Body of pancreas (tissue), 4 donors: ENCODE results near the gene FAM111B. TPM values are rescaled to one million over a fixed set of nuclear protein-coding genes. Genes with fewer than 3 reads are reported as not detected.
A peak's percentile ranks its signal among the peaks of the same experiment; 100 is the strongest.

ENCODE experiments used
- ATAC-seq: fragments of 150-250 bp; one replicate; pipeline ENCODE4 v1.9.1; 2016
- DNase-seq, 4 donors: peaks; one replicate each; pipeline ENCODE4 v3.0.0-alpha.2; 2019
- H3K27ac ChIP-seq, 4 donors: fragments of 200-600 bp; sonication (generic); 1 replicate in 3 of 4; 2 replicates in 1 of 4; pipeline versions ENCODE4 v1.5.1 to v1.6.1; 2016 to 2019; ENCODE audit warnings: mild to moderate bottlenecking in 1 of 4, mixed read lengths in 1 of 4, moderate library complexity in 1 of 4
- H3K27me3 ChIP-seq, 2 donors: fragments of 200-600 bp; sonication (generic); one replicate each; pipeline ENCODE4 v1.6.0; 2016; ENCODE audit warnings: mild to moderate bottlenecking in 1 of 2
- H3K36me3 ChIP-seq, 2 donors: fragments of 200-600 bp; sonication (generic); replicated peaks in 1 of 2; 2 replicates each; pipeline ENCODE4 v1.5.1; 2016; ENCODE audit warnings: low read depth in 2 of 2; ENCODE audit not compliant: insufficient read depth in 1 of 2
- H3K4me1 ChIP-seq: fragments of 200-600 bp; sonication (generic); one replicate; pipeline ENCODE4 v1.6.0; 2016
- H3K4me3 ChIP-seq, 2 donors: fragments of 200-600 bp; sonication (generic); 1 replicate in 1 of 2; 2 replicates in 1 of 2; pipeline ENCODE4 v1.5.1; 2016 to 2019
- H3K9me3 ChIP-seq, 3 donors: fragments of 200-600 bp; sonication (generic); 1 replicate in 2 of 3; 2 replicates in 1 of 3; pipeline ENCODE4 v1.5.1; 2016
- CTCF ChIP-seq, 7 experiments: fragments of 450-650 bp in 4 of 7; fragments of 200-600 bp in 3 of 7; sonication (generic) in 3 of 7; IDR thresholded peaks; one replicate each; pipeline ENCODE4 v1.5.1; 2016 to 2019; ENCODE audit warnings: antibody characterized with exemption in 7 of 7
- POLR2A ChIP-seq, 3 donors: fragments of 450-650 bp; IDR thresholded peaks; one replicate each; pipeline ENCODE4 v1.6.1; 2016; ENCODE audit warnings: antibody characterized with exemption in 3 of 3, mild to moderate bottlenecking in 2 of 3
- WGBS, 2 donors: methylation state at CpG; one replicate each; pipeline ENCODE4 v1.1.5; 2017; 5-methylcytosine and 5-hydroxymethylcytosine counted together
- intact Hi-C: fragments of 100-400 bp; cut with DNase I; formaldehyde crosslinking; loops from one replicate; pipeline ENCODE4 v1.15.1; 2023
- total RNA-seq, 2 donors: library from RNA; depleted of rRNA; stranded (reverse); fragments of >200 nt; gene quantifications; one replicate each; pipeline ENCODE4 v1.1.0, GENCODE V29; 2016

FAM111B gene
- total RNA-seq, 2 donors from 2014 or later, result 0.33 TPM; not detected in 1

GRCh38 chr11:59145534-59145933 is 38.5 kb downstream of the FAM111B start:
- Histone ChIP-seq H3K27me3 (no peaks in the 10 kb centered on the region), H3K9me3 (no peaks in the 10 kb centered on the region), H3K4me3 (no peak overlapping the region), H3K4me1 (peaks cover 22% of the 10 kb centered on the region), H3K27ac (peak overlapping the region in 1 of 4 donors; percentile 93), H3K36me3 (no peaks in the 10 kb centered on the region)
- TF ChIP-seq POLR2A (IDR thresholded peaks at IDR 0.05) (no peak), CTCF (IDR thresholded peaks at IDR 0.05) (no peak)
- ATAC-seq (no peak), DNase-seq (peak in 1 of 4 donors; percentile 18)
- 66 to 84% methylated on average over 4 of the region's 4 CpGs for WGBS, 2 donors
- intact Hi-C loops, result no loop called here

- DNase-seq, result no peak
Observed at GRCh38 chr11:59151761-59152160, 44.7 kb downstream of the FAM111B start.

GRCh38 chr11:59152312-59152951 is 45.4 kb downstream of the FAM111B start:
- ATAC-seq, result no peak
- Histone ChIP-seq H3K4me1 (no peaks in the 10 kb centered on the region), H3K27ac (no peak overlapping the region), H3K4me3 (no peak overlapping the region), H3K9me3 (no peaks in the 10 kb centered on the region), H3K36me3 (no peaks in the 10 kb centered on the region), H3K27me3 (no peaks in the 10 kb centered on the region)
- WGBS, 2 donors, result 85 to 91% methylated on average over 8 of the region's 8 CpGs
- TF ChIP-seq CTCF (IDR thresholded peaks at IDR 0.05), result no peak
- no peak for TF ChIP-seq POLR2A (IDR thresholded peaks at IDR 0.05)
- intact Hi-C loops, result no loop called here
- no peak for DNase-seq

More at GRCh38 chr11:59151761-59152160, 44.7 kb downstream of the FAM111B start:
- 45 to 65% methylated on average over 1 of the region's 1 CpG for WGBS, 2 donors
- no peak for ATAC-seq
- Histone ChIP-seq H3K4me1 (no peaks in the 10 kb centered on the region), H3K36me3 (no peaks in the 10 kb centered on the region), H3K27ac (no peak overlapping the region), H3K4me3 (no peak overlapping the region), H3K9me3 (no peaks in the 10 kb centered on the region), H3K27me3 (no peaks in the 10 kb centered on the region)
- intact Hi-C loops, result no loop called here
- TF ChIP-seq POLR2A (IDR thresholded peaks at IDR 0.05) (no peak), CTCF (IDR thresholded peaks at IDR 0.05) (no peak)

GRCh38 chr11:59154610-59155009 is 47.6 kb downstream of the FAM111B start:
- no peaks in the 10 kb centered on the region for H3K27me3 ChIP-seq
- ATAC-seq (no peak), DNase-seq (no peak)
- H3K4me3 ChIP-seq, result no peak overlapping the region
- H3K27ac ChIP-seq, result no peak overlapping the region
- 71 to 74% methylated on average over 4 to 5 of the region's 5 CpGs for WGBS, 2 donors
- intact Hi-C loops, result no loop called here
- H3K4me1 ChIP-seq, result no peaks in the 10 kb centered on the region
- no peak for TF ChIP-seq POLR2A (IDR thresholded peaks at IDR 0.05)
- no peak for TF ChIP-seq CTCF (IDR thresholded peaks at IDR 0.05)
- no peaks in the 10 kb centered on the region for H3K9me3 ChIP-seq
- H3K36me3 ChIP-seq, result no peaks in the 10 kb centered on the region

GRCh38 chr11:59157433-59157832 is 50.4 kb downstream of the FAM111B start:
- Histone ChIP-seq H3K36me3 (no peaks in the 10 kb centered on the region), H3K4me3 (no peak overlapping the region), H3K9me3 (no peaks in the 10 kb centered on the region), H3K27me3 (no peaks in the 10 kb centered on the region), H3K4me1 (no peaks in the 10 kb centered on the region), H3K27ac (no peak overlapping the region)
- intact Hi-C loops, result no loop called here
- WGBS, 2 donors, result 50 to 58% methylated on average over 3 of the region's 3 CpGs
- ATAC-seq (no peak), DNase-seq (no peak)
- TF ChIP-seq CTCF (IDR thresholded peaks at IDR 0.05) (no peak), POLR2A (IDR thresholded peaks at IDR 0.05) (no peak)
